Spleen (tissue), 11 donors: Measurements from ENCODE around the gene MYH2. TPM values are rescaled to one million over a fixed set of nuclear protein-coding genes. Genes with fewer than 3 reads are reported as not detected.

Experiments
- DNase-seq: peaks from one replicate; pipeline ENCODE4 v3.0.0-alpha.2; 2020
- H3K27ac ChIP-seq, 8 donors: fragments of 200-600 bp; sonication (generic) in 7 of 8; 1 replicate in 4 of 8; 2 replicates in 4 of 8; pipeline versions ENCODE4 v1.5.0 to v1.8.0; 2016 to 2021; ENCODE audit warnings: inconsistent platforms in 4 of 8, mild to moderate bottlenecking in 4 of 8, moderate library complexity in 1 of 8
- H3K27me3 ChIP-seq, 7 donors: fragments of 200-600 bp; sonication (generic) in 6 of 7; replicated peaks in 1 of 7; 1 replicate in 4 of 7; 2 replicates in 3 of 7; pipeline versions ENCODE4 v1.5.0 to v1.8.0; 2016 to 2021; ENCODE audit warnings: inconsistent platforms in 3 of 7, mild to moderate bottlenecking in 1 of 7
- H3K36me3 ChIP-seq, 6 donors: fragments of 200-600 bp; sonication (generic) in 5 of 6; 1 replicate in 4 of 6; 2 replicates in 2 of 6; pipeline versions ENCODE4 v1.5.0 to v1.8.0; 2016 to 2021; ENCODE audit warnings: inconsistent platforms in 2 of 6
- H3K4me1 ChIP-seq, 6 donors: fragments of 200-600 bp; sonication (generic) in 5 of 6; 1 replicate in 3 of 6; 2 replicates in 3 of 6; pipeline versions ENCODE4 v1.5.0 to v1.8.0; 2016 to 2021; ENCODE audit warnings: inconsistent platforms in 3 of 6
- H3K4me3 ChIP-seq, 8 donors: fragments of 200-600 bp; sonication (generic) in 7 of 8; 1 replicate in 4 of 8; 2 replicates in 4 of 8; pipeline versions ENCODE4 v1.5.0 to v1.8.0; 2016 to 2021; ENCODE audit warnings: inconsistent platforms in 4 of 8, mild to moderate bottlenecking in 4 of 8, moderate library complexity in 2 of 8
- H3K9me3 ChIP-seq, 8 donors: fragments of 200-600 bp; sonication (generic) in 7 of 8; 1 replicate in 4 of 8; 2 replicates in 4 of 8; pipeline versions ENCODE4 v1.5.0 to v1.8.0; 2016 to 2021; ENCODE audit warnings: inconsistent platforms in 4 of 8
- POLR2A ChIP-seq, 3 donors: fragments of 450-650 bp; IDR thresholded peaks; one replicate each; pipeline ENCODE4 v1.5.1; 2017; ENCODE audit warnings: antibody characterized with exemption in 3 of 3, mild to moderate bottlenecking in 1 of 3
- POLR2AphosphoS5 ChIP-seq, 3 donors: sonication (generic); formaldehyde crosslinking; IDR thresholded peaks; one replicate each; pipeline ENCODE4 v1.5.1; 2017; ENCODE audit warnings: antibody characterized with exemption in 3 of 3
- WGBS, 5 donors: extraction: QIAGEN DNeasy Blood & Tissue Kit in 3 of 5; methylation state at CpG; one replicate each; pipeline versions ENCODE4 v1.1.5 to v1.1.7; 2013 to 2018; 5-methylcytosine and 5-hydroxymethylcytosine counted together
- intact Hi-C: fragments of 100-400 bp; cut with DNase I; formaldehyde crosslinking; loops from one replicate; pipeline ENCODE4 v1.15.0; 2023; ENCODE audit warnings: low total_unique reads
- polyA plus RNA-seq, 3 donors: library from polyadenylated mRNA; stranded (reverse); fragments of 200-250 nt; gene quantifications; one replicate each; pipeline ENCODE4 v1.2.1, GENCODE V29; 2013
- total RNA-seq, 7 donors: library from RNA; depleted of rRNA in 3 of 7; stranded (reverse); fragments of >200 nt in 3 of 7; fragmentation: NEBNext Ultra II Directional in 4 of 7; extraction: Animal tissue kit (Norgen Biotek cat#: 25700) in 4 of 7; gene quantifications; one replicate each; pipeline versions ENCODE4 v1.1.0 to v1.2.1, GENCODE V29; 2016 to 2021
- TF ChIP-seq, protein P1 (sequence below), 11 experiments: fragments of 200-600 bp in 7 of 11; fragments of 450-650 bp in 4 of 11; sonication (generic) in 4 of 11; IDR thresholded peaks in 8 of 11; conservative IDR thresholded peaks in 3 of 11; 1 replicate in 7 of 11; 2 replicates in 4 of 11; pipeline versions ENCODE4 v1.4.0 to v1.8.0; 2016 to 2021; ENCODE audit warnings: antibody characterized with exemption in 11 of 11, inconsistent platforms in 4 of 11, mild to moderate bottlenecking in 1 of 11
- donor health status: healthy with polysubstance abuse.
- donor health status: DM: no; HTN: no; CAD: no; lungs with moderate emphysema.
- donor health status: DM: no; HTN: no; CAD: no.
- donor health status: Bipolar disorder and iron deficiency.
- donor health status: healthy.
- donor health status: DM: no; HTN: no; CAD: no.
- donor health status: DM: yes; HTN: yes; CAD: no.

Gene MYH2
- total and polyA plus RNA-seq, 10 donors = 0.03 to 0.11 TPM; not detected in 8

- Histone ChIP-seq H3K27ac (no peak overlapping the region), H3K36me3 (no peaks in the 10 kb centered on the region), H3K27me3 (no peaks in the 10 kb centered on the region), H3K4me3 (no peak overlapping the region), H3K9me3 (no peaks in the 10 kb centered on the region), H3K4me1 (peaks cover 0 to 4% (median 0%) of the 10 kb centered on the region in 6 donors)
- intact Hi-C loops = no loop called here
- TF ChIP-seq POLR2AphosphoS5 (IDR thresholded peaks at IDR 0.05) = no peak
- TF ChIP-seq, protein P1, sequence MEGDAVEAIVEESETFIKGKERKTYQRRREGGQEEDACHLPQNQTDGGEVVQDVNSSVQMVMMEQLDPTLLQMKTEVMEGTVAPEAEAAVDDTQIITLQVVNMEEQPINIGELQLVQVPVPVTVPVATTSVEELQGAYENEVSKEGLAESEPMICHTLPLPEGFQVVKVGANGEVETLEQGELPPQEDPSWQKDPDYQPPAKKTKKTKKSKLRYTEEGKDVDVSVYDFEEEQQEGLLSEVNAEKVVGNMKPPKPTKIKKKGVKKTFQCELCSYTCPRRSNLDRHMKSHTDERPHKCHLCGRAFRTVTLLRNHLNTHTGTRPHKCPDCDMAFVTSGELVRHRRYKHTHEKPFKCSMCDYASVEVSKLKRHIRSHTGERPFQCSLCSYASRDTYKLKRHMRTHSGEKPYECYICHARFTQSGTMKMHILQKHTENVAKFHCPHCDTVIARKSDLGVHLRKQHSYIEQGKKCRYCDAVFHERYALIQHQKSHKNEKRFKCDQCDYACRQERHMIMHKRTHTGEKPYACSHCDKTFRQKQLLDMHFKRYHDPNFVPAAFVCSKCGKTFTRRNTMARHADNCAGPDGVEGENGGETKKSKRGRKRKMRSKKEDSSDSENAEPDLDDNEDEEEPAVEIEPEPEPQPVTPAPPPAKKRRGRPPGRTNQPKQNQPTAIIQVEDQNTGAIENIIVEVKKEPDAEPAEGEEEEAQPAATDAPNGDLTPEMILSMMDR (IDR thresholded peaks at IDR 0.05 in 8 of 11, conservative IDR thresholded peaks at IDR 0.05 in 3 of 11) = no peak
- TF ChIP-seq POLR2A (IDR thresholded peaks at IDR 0.05) = no peak
- no peak for DNase-seq
- 84 to 85% (median 84%) methylated on average over 6 of the region's 6 CpGs for WGBS, 5 donors
Measured at GRCh38 chr17:10558049-10558448, 8.6 kb upstream of the MYH2 start.

GRCh38 chr17:10557422-10557821 lies 8.0 kb upstream of the MYH2 start:
- Histone ChIP-seq H3K4me3 (no peak overlapping the region), H3K27ac (peak overlapping the region in 1 of 8 donors; percentile 39), H3K36me3 (no peaks in the 10 kb centered on the region), H3K9me3 (no peaks in the 10 kb centered on the region), H3K4me1 (peaks cover 0 to 4% (median 0%) of the 10 kb centered on the region in 6 donors), H3K27me3 (peaks cover 0 to 3% (median 0%) of the 10 kb centered on the region in 7 donors)
- DNase-seq = no peak
- WGBS, 5 donors = 61 to 91% (median 72%) methylated on average over 1 of the region's 1 CpG
- TF ChIP-seq POLR2AphosphoS5 (IDR thresholded peaks at IDR 0.05) (no peak), POLR2A (IDR thresholded peaks at IDR 0.05) (no peak)
- TF ChIP-seq, protein P1 (IDR thresholded peaks at IDR 0.05 in 8 of 11, conservative IDR thresholded peaks at IDR 0.05 in 3 of 11) = no peak
- intact Hi-C loops = no loop called here

GRCh38 chr17:10556301-10557005 lies 7.0 kb upstream of the MYH2 start:
- H3K36me3 ChIP-seq = no peaks in the 10 kb centered on the region
- 22 to 39% (median 33%) methylated on average over 5 of the region's 5 CpGs for WGBS, 5 donors
- intact Hi-C loops = no loop called here
- H3K4me3 ChIP-seq = no peak overlapping the region
- no peak for DNase-seq
- peak overlapping the region in 3 of 8 donors; percentile 6 to 39 (median 15) for H3K27ac ChIP-seq
- H3K4me1 ChIP-seq = peaks cover 0 to 4% (median 0%) of the 10 kb centered on the region in 6 donors
- no peaks in the 10 kb centered on the region for H3K9me3 ChIP-seq
- TF ChIP-seq POLR2A (IDR thresholded peaks at IDR 0.05) (no peak), POLR2AphosphoS5 (IDR thresholded peaks at IDR 0.05) (peak in 1 of 3 donors; percentile 44)
- TF ChIP-seq, protein P1 (IDR thresholded peaks at IDR 0.05 in 8 of 11, conservative IDR thresholded peaks at IDR 0.05 in 3 of 11) = no peak
- peaks cover 0 to 13% (median 0%) of the 10 kb centered on the region in 7 donors for H3K27me3 ChIP-seq

GRCh38 chr17:10550014-10550413 lies 556 bp upstream of the MYH2 start:
- H3K4me1 ChIP-seq = no peaks in the 10 kb centered on the region
- no peak overlapping the region for H3K4me3 ChIP-seq
- TF ChIP-seq, protein P1 (IDR thresholded peaks at IDR 0.05 in 8 of 11, conservative IDR thresholded peaks at IDR 0.05 in 3 of 11) = no peak
- no peak for TF ChIP-seq POLR2A (IDR thresholded peaks at IDR 0.05)
- TF ChIP-seq POLR2AphosphoS5 (IDR thresholded peaks at IDR 0.05) = no peak
- WGBS, 5 donors = 76 to 86% (median 79%) methylated on average over 4 of the region's 4 CpGs
- H3K36me3 ChIP-seq = no peaks in the 10 kb centered on the region
- H3K9me3 ChIP-seq = no peaks in the 10 kb centered on the region
- H3K27me3 ChIP-seq = peaks cover 0 to 29% (median 0%) of the 10 kb centered on the region in 7 donors
- intact Hi-C loops = no loop called here
- no peak for DNase-seq
- H3K27ac ChIP-seq = no peak overlapping the region
